ENCODE results near the gene CDC14A.
"Not testable (repeated sequence)": the region's sequence is repeated elsewhere in the genome, so short reads cannot be mapped to it uniquely, and the experiment has no call there.

The CDC14A gene

DNA sequence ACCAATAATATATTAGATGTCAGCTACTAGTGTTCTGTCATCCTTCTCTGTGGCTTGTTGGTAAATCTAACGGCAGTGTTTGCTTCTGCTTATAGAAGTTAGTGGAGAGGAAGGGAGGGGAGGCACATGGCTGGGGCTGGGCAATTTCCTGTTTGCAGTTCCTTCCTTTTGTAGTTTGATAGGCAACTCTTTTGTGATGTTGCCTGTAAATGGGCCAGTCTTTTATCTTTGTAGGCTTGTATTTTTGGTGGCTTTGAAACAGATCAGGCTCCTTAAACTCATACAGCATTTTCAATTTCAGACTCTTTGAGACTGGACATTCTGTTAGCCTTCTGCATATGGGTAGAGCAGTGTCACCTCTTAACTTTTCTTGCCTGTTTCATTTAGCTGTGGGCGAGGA lies 48.1 kb downstream of the CDC14A start:
- no peak for DNase-seq (ENCODE audit: low read depth, low spot score)

DNA sequence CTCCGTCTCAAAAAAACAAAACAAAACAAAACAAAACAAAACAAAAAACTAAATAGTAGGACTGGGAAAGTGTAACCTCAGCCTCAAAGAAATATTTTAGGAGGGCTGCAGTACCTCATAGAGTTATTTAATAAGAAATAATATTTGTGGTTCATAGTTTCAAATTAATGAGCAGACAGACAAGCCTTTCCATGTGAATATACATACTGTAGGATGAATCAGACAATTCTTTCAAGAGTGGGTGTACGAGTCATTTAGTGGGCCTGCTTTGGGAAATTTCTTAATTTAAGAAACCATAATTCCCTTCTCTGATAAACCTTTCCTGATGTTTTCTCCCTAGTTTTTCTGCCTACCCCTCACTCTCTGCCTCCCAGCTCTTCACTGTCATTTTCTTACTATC lies 52.5 kb downstream of the CDC14A start:
- DNase-seq (ENCODE audit: low read depth, low spot score): no peak

DNA sequence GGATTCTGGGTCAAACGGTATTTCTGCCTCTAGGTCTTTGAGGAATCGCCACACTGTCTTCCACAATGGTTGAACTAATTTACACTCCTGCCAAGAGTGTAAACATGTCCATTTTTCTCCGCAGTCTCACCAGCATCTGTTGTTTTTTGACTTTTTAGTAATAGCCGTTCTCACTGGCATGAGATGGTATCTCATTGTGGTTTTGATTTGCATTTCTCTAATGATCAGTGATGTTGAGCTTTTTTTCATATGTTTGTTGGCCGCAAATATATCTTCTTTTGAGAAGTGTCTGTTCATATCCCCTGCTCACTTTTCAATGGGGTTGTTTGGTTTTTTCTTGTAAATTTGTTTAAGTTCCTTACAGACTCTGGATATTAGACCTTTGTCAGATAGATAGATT lies 53.6 kb downstream of the CDC14A start:
- DNase-seq (ENCODE audit: low read depth, low spot score): not testable (repeated sequence)

DNA sequence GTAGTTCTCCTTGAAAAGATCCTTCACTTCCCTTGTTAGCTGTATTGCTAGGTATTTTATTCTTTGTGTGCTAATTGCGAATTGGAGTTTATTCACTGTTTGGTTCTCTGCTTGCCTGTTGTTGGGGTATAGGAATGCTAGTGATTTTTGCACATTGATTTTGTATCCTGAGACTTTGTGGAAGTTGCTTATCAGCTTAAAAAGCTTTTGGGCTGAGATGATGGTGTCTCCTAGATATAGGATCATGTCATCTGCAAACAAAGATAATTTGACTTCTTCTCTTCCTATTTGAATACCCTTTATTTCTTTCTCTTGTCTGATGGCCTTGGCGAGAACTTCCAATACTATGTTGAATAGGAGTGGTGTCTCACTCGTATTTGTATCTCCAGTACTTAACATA lies 55.1 kb downstream of the CDC14A start:
- not testable (repeated sequence) for DNase-seq (ENCODE audit: low read depth, low spot score)

DNA sequence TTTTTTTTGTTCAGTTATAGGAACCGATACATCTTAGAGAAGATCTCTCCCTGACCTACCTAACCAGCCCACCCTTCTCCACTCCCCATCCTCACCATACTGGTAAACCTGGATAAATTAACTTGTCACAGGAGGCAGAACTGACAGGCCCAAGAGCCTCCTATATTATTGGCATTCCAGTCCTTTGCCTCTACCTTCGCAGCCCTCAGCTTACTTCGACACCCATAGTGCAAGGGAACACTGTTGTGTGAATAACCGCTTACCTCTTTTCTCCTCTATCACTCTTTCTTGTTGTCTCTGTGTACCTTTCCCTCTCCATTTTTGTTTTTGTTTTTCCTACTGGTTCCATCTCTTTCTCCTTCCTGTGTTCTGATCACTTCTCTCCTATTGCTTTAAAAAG lies 58.7 kb downstream of the CDC14A start:
- no peak for DNase-seq (ENCODE audit: low read depth, low spot score)

DNA sequence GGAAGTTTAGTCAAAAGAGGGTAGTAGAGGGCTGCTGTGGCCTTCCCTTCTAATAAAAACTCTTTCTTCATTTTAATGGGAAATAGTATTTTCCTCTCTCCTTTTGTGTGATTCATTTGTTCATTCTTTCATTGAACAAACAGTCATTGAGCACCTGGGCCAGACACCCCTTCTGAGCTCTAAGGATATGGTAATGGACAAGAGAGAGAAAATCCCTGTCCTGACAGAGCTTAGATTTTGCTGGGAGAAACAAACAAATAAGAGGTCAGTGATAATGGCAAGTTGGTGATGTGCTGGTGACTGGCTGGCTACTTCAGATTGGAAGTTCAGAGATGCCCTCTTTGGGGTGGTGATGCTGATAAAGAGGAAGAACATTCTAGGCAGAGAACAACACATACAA lies 59.3 kb downstream of the CDC14A start:
- no peak for DNase-seq (ENCODE audit: low read depth, low spot score)

DNA sequence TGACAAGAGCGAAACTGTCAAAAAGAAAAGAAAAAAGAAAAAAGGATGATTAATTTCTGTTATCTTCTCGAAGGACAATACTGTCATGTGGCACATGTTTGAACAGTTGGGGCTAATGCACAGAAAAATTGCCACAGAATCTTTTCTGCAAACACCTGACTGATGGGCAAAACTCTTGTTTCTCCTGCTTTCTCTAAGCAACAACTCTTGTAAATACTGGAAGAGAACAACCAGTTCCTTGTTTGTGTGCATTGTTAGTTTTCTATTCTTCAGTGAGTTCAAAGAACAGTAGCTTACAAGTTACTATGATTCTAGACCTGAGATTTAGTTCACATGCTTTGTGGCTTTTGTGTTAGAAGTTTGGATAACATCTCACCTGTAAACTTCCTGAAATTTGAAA lies 60.7 kb downstream of the CDC14A start:
- DNase-seq (ENCODE audit: low read depth, low spot score): no peak

DNA sequence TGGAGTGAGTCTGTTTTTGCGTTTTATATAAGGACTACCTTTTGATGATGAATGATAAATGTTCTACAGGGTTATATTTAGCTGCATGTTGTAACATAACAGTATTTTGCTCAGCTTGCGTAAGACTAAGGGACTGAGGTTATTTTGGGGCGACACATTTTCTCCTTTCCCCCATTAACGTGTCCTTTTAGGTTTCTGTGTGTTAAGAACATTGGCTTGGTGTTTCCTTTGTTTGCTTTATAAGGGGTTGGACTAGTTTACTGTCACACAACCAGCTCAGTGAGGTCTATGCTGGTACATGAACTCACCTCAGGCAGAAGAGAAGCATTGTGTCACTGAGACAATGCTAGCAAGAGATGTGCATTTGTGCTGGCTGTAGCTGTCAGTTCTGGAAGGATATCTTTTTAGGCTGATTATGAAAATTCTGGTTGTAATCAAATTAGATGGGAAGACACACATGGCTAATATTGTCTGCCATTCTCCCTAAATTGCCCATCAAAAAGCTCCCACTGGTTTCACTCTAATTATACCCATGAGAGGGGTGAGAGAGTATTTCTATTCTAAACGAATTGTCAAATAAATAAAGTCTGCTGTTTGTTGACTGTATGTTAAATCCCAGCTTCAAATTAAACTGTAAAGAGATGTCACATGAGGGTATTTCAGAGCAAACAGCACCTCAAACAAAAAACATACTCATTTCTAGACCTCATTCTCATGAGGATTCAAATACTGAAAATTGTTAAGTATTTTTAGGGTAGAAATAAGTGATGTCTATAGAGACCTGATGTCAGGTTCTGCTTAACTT lies 62.6 kb downstream of the CDC14A start:
- DNase-seq (ENCODE audit: low read depth, low spot score): no peak

DNA sequence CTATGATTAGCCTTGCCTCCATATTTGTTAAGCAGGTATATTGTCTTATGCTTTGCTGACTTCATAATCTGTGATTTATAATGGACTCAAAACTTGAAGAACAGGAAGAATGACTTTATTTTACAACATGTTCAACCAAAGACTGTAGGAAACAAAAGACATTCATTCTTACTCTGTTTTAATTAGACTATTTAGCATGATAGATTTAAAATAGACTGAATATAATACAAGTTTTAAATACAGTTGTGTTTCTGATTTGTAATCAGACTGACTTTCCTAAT lies 63.1 kb downstream of the CDC14A start:
- no peak for DNase-seq (ENCODE audit: low read depth, low spot score)

DNA sequence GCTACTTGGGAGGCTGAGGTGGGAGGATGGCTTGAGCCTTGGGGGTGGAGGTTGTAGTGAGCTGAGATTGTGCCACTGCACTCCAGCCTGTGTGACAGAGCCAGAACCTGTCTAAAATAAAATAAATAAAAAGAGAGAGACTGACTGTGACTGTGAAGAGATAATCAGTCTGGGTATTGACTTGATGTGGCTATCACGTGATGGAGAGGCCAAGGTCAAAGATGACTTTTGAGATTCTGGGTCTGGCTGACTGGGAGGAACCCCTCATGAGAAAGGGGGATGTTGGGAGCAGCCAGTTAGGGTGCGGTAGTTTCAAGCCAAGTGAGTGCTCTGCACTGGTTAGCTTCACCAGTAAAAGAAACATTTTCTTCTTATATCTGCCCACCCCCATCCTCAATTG lies 66.8 kb downstream of the CDC14A start:
- no peak for DNase-seq (ENCODE audit: low read depth, low spot score)

DNA sequence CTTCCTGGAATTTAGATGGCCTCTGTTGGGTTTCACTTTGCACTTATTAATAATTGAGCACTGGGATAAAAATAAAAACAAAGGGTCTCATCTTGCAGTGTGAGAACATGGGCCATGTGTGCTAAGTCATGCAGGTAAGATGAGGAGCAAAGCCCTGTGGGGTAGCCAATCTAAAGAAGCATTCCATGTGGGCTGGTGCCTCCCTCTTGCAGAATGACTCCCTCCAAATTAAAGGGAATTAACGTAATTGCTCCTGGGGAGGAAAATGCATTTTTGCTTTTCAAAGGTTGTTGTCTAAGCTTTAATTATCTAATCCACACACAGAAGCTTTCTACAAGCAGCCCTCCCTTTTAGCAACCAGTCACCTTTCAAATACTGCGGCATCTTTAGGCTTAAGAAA lies 69.8 kb downstream of the CDC14A start:
- no peak for DNase-seq (ENCODE audit: low read depth, low spot score)

DNA sequence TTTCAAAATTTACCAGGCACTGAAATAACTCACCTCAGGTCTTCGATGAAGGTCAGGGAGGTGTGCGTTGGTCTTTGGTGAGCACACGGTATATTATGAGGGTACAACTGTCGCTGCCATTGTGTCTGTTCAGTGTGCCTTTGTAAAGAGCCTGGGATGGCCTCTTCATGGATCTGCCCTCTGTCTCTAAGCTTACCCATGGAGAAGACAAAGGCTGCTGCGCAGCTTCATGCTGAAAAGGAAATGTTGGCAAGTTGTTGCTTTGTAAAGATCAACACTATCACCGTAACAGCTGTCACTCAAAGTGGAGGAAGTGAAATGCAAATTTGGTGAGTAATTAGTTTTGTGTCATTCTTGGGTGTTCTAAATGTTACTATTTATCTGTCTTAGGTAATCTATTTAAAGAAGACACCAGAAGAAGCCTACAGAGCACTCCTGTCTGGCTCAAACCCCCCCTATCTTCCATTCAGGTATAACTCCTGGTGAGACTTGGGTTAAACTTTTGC lies 71.6 kb downstream of the CDC14A start:
- no peak for DNase-seq (ENCODE audit: low read depth, low spot score)

DNA sequence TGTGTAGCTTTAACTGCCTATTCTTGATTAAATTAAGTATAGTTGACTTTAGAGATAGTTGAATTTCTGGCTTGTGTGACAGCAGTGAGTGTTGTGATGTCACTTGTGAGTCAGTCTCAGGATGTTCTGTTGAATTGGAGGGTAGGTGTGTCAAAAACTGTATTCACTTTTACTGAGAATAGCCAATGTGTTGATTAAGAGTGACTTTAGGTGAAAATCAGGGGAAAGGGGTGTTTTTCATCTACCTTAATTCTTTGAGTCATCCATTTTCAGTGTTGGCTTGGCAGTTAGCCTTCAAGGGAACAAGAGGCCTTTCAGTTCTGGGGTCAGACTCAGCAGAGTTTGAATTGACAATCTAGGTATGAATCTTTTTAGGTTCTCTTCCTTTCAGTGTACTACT lies 75.9 kb downstream of the CDC14A start:
- DNase-seq (ENCODE audit: low read depth, low spot score): no peak

DNA sequence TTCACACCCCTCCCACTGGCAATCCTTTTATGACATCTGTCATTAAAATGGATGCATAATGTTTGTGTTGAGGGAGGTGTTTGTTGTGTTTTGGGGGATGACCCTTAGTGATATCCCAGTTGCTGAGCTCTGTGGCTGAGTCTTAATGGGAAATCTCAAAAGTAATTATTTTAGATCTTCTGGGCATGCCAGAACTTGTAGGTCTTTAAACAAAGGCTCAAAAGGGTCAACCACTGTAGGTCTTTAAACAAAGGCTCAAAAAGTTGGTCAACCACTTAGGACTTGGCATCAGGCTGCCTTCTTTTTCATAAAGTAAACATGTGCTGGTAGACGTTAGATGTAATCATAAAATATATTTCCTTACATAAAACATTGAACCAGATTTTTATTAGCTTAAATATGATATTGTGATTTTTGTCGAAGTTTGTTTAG lies 78.0 kb downstream of the CDC14A start:
- DNase-seq (ENCODE audit: low read depth, low spot score): no peak

DNA sequence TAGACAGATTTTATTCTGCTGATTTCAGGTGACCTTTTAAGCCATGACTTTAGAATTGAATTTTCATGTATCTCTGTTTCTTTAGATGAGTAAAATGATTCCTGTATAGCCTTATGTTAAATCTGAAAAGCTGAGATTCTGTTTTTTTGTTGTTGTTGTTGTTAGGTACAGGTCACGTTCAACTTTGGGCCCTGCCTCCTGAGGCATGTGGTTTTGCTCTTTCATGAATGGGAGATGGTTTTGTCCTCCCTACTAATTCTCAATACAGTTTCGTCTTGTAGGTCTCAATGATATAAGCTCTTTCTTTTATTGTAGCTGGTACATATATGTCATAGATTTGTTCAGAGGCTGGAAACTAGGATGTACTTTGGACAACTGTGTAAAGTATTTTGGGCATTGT lies 79.6 kb downstream of the CDC14A start:
- DNase-seq (ENCODE audit: low read depth, low spot score): no peak

DNA sequence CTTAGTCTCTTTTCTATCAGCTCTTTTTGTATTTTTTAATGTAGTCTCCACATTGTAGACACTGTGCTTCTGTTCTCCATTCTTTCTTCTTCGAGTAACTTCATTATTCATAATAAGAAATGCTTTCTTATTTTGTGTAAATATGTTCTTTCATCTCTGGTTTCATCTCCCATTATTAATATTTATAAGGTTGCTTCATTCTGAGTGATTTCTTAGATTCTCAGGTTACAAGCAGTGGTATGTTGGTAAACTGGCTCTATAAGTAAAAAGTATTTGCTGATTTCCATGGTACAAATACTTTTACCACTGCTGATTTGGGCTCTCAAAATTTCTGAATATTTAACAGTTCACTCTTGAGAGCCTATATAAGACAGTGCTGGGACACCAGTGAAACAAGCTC lies 81.3 kb downstream of the CDC14A start:
- DNase-seq (ENCODE audit: low read depth, low spot score): no peak

DNA sequence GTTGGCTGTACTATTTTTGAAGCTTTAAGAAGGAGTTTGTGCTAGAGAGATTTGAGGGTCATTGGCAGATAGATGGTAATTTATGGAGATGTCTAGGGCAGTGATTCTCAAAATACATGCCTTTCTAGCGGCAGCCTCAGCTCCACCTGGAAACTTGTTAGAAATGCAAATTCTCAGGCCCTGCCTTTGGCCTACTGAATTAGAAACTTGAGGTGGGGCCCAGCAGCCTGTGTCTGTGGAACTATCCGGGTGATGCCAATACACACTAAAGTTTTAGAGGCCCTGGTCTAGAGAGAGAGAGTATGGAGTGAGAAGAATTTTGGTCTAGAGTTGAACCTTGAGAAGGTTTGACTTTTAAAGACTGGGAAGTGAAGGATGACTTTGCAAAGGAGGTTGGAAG lies 82.5 kb downstream of the CDC14A start:
- DNase-seq (ENCODE audit: low read depth, low spot score): no peak

DNA sequence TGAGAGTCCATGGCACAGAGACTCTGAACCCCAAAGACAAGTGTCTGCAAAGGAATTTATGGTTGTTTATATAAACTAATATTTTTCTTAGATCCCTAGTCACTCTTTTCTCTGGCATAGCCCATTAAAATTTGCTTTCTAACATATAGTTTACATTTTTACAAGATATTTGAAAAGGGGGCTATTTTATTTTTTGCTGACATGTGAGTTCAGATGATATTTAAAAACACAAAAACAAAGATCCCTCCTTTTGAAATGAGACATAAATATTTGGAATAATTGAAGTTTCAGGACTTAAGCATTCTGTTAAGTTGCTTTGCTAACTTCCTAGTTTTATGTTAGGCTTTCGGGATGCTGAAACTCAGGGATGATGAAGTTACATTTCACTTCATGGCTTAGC lies 86.1 kb downstream of the CDC14A start:
- DNase-seq (ENCODE audit: low read depth, low spot score): no peak

DNA sequence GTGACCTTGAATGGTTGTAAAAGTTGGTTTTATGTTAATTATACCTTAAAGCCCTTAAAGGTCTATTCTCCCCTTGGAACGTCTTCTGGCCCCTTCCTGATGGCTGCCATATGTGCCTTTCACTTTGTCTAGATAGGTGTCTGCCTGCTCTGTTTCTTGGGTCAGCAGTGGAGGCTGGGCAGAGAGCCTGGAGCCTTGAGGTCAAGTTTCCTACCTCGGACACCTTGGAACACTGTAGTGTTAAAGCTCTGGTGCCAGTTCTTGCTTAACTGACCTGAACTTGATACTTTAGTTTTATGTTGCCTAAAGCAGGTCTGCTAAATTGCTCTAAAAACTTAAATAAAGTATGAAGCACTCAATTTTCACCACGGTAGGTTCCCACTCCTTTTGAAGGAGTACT lies 86.5 kb downstream of the CDC14A start:
- DNase-seq (ENCODE audit: low read depth, low spot score): no peak

DNA sequence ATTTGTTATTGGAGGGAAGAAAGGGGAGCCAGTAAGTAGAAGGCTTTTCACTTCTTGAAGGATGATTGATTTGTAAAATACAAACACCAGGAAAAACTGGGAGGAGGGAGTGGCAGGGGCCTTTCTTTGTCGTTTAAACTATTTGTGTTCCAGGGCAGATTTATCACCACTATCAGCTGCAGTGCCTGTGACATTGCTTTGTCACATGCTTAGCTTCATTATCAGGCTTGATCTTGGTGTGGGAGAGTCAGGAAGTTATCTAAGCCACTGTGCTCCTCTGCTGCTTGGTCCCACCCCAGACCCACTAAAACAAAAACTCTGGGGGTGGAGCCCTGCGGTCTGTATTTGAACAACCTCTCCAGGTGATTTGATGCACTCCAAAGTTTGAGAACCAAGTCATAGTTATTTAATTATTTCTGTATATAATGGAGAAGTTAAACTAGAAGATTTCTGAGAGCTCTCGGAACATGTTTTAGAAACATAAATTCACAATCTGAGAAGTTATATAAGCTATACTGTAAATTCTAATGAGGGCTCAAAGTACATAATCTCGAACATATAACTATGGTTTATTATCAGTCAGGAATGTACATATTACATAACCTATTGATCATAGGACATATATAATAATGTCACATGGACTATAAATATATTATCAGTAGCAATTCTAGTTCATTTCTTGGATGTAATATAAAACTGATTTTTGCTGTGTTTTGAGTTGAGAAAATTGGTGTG lies 87.9 kb downstream of the CDC14A start:
- no peak for DNase-seq (ENCODE audit: low read depth, low spot score)

DNA sequence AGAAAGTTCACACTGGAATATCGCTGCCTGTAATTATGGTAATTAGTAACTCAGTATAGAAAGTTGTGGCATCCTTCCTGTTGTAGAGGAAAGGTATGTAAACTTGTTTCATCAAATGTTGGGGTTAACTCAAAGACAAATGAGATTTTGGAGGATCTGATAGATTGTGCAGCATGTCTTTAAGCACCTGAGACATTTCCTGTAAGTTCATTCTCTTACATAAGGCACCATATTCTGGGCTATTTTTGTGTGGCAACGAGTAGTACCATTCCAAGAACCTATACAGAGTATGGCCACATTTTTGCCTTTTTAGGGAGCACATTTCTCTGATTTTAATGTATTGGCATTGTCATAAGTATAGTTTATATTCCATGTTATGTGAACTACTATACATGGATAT lies 88.8 kb downstream of the CDC14A start:
- DNase-seq (ENCODE audit: low read depth, low spot score): no peak

DNA sequence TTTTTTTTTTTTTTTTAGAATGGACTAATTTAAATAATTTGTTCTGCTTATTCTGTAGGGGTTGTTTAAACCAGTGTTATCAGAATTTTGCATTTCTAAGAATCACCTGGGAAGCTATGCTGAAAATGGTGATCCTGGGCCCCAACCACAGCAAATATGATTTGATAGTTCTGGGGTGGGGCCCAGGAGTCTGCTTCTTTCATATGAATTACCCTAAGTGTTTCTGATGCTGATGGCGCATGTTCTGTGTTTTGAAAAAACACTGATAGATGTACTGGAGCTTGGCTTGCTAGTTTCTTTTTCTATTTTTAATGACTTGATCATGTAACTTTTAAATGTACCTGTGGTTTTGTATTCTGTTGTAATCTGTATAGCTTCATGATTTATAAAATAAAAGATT lies 89.3 kb downstream of the CDC14A start:
- DNase-seq (ENCODE audit: low read depth, low spot score): no peak

DNA sequence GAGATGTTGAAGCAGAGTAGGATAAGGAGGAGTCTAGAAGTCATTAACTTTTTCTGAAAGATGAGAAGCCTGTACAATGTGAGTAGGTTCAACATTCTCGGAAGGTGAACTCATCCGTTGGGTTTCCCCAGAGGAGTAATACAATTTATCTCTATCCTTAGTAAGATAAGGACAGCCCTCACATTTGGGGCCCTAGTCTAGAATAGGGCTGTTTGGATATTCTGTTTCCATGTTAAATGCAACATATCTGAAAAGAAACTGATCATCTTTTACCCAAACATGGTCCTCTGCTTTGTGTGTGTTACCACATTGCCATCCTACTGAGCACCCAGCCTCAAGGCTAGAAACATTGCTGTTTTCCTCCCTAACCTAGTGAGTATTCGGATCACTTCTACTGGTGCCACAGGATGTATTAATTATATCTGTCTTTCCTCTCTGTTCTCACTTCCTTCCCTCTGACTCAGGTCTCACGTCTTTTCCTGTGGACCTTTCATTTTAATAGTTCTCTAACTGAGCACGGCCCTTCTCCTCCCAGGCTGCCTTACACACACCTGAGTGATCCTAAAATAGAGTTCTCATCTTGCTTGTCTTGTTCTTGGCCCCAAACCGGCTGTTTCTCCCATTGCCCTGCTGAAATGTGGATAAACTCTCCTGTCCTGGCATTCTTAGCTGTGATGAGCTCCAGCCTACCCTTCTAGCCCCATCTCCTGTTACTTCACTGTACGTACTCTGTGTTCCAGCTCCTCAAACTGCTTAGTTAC lies 91.7 kb downstream of the CDC14A start:
- no peak for DNase-seq (ENCODE audit: low read depth, low spot score)
